DND-41 (cell line): Measurements from ENCODE around the gene NDOR1.

Experiments
- EZH2 ChIP-seq: IDR thresholded peaks from 3 replicates; pipeline ENCODE4 v1.6.1; 2012; ENCODE audit warnings: borderline replicate concordance, low read depth, mild to moderate bottlenecking, moderate library complexity, low read length, inconsistent platforms; ENCODE audit not compliant: severe bottlenecking
- TF ChIP-seq, protein P1 (sequence below): IDR thresholded peaks from 2 replicates; pipeline ENCODE4 v1.5.1; 2012; ENCODE audit warnings: borderline replicate concordance, low read length, moderate library complexity, mild to moderate bottlenecking; ENCODE audit not compliant: poor library complexity, severe bottlenecking; ENCODE audit errors: extremely low read depth

DNA sequence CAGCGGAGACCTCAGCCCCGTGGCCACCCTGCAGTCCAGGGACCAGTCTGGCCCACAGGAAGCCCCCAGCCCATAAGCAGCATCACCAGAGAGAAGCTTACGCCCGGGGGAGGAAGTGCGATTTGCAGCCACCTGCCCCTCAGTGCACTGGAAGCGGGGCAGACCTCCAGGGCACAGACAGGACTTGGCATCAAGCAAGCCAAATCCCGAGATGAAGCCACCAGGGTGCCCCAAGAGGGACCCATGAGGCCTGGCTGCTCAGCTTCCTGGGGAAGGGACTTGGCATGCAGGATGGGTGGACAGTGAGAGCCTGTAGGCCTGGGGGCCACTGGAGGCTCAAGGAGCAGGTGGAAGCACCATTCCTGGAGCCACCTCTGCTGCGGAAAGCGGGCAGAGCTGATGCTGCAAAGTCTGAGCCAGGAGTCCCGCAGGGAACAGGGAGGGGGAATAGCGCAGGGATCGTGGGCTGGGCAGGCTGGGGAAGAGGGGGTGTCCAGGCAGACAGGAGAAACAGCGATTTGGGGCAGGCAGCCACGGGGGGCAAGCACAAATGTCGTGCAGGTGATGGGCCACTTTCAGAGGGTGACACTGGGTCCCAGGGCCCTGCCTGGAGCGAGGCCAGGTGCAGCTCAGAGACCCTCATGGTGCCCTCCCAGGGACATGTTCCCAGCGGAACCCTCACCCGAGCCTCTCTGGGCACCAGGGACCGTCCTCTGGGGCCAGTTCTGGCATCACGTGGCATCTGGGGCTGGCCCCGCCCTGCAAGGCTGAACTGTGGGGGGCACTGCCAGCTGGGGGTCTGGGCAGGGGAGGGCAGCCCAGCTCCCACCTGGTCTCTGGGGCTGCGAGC, 38.9 kb upstream of the NDOR1 start:
- TF ChIP-seq, protein P1, sequence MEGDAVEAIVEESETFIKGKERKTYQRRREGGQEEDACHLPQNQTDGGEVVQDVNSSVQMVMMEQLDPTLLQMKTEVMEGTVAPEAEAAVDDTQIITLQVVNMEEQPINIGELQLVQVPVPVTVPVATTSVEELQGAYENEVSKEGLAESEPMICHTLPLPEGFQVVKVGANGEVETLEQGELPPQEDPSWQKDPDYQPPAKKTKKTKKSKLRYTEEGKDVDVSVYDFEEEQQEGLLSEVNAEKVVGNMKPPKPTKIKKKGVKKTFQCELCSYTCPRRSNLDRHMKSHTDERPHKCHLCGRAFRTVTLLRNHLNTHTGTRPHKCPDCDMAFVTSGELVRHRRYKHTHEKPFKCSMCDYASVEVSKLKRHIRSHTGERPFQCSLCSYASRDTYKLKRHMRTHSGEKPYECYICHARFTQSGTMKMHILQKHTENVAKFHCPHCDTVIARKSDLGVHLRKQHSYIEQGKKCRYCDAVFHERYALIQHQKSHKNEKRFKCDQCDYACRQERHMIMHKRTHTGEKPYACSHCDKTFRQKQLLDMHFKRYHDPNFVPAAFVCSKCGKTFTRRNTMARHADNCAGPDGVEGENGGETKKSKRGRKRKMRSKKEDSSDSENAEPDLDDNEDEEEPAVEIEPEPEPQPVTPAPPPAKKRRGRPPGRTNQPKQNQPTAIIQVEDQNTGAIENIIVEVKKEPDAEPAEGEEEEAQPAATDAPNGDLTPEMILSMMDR = no peak
- no peak for TF ChIP-seq EZH2
